IPS DF 4.7 (cell line): Measurements from ENCODE around the gene C5orf22.

Experiments used
- DNase-seq: peaks from one replicate; pipeline ENCODE4 v3.0.0-alpha.2; 2013; ENCODE audit warnings: low spot score; ENCODE audit errors: extremely low read depth

Gene C5orf22

GRCh38 chr5:31604240-31604639 is 72.1 kb downstream of the C5orf22 start:
- no peak for DNase-seq

DNA sequence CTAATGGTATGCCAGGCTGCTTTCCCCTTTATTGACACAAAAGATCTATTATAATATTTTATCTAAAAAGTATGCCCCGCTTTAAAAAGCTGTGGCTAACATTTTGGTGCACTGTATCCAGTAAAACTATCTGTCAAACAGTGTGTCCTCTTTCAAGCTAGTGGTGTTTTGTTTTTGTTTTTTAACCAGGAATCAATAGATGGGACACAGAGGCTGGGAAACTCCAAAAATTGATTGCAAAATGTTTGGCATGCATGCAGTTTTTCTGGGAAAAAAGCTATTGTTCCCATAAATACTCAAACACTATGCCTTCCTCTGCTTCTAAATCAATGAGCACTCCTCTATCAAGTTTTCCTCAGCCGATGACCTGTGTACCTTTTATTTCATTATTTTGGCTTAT is 72.5 kb downstream of the C5orf22 start:
- no peak for DNase-seq
